NCI-H748 (cell line): ENCODE data around the gene APIP.

Experiments used
- DNase-seq: peaks from one replicate; lab custom pipeline; 2025; ENCODE audit not compliant: unreplicated experiment; lab: John Stamatoyannopoulos, UW

Gene APIP, protein sequence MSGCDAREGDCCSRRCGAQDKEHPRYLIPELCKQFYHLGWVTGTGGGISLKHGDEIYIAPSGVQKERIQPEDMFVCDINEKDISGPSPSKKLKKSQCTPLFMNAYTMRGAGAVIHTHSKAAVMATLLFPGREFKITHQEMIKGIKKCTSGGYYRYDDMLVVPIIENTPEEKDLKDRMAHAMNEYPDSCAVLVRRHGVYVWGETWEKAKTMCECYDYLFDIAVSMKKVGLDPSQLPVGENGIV

DNA sequence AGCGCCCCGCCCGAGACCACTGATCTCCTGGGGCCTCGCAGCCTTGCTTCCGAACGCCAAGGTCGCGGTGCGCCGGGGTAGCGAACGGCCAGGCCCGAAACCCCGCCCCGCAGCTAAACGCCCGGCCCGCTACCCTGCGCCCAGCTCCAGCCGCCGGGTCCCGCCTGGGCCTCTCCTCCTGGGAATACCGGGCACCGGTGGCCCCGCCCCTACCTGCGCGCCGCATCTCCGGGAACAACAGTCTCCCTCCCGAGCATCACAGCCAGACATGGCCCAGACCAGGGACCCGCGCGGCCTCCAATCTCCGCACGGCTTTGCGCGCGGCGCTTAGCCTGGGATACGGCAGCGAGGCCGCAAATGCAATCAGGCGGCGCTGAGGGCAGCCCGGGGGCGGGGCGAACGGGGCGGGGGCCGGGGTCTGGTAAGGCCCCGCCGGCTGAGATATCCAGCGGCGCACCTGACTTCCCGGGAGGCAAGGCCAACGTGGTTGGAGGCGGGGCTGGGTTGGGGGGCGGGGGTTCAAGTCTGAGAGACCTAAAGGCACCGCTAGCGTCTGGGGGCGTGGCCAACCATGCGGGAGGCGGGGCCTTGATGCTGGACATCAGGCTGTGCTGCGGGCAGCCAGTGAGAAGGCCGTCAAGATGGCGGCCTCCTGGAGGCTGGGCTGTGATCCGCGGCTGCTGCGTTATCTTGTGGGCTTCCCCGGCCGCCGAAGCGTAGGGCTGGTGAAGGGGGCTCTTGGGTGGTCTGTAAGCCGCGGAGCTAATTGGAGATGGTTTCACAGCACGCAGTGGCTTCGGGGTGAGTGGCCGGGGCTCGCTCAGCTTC is at the start of gene APIP, which contains the start of gene PDHX:
TSS of gene APIP (minus strand) at position 365 of the 828 bp plus-strand sequence. CDS start at position 270, 95 bp downstream.
TSS of gene PDHX (plus strand) at position 604 of the 828 bp plus-strand sequence. CDS start at position 642, 38 bp downstream.
- peak; percentile 99 for DNase-seq

DNA sequence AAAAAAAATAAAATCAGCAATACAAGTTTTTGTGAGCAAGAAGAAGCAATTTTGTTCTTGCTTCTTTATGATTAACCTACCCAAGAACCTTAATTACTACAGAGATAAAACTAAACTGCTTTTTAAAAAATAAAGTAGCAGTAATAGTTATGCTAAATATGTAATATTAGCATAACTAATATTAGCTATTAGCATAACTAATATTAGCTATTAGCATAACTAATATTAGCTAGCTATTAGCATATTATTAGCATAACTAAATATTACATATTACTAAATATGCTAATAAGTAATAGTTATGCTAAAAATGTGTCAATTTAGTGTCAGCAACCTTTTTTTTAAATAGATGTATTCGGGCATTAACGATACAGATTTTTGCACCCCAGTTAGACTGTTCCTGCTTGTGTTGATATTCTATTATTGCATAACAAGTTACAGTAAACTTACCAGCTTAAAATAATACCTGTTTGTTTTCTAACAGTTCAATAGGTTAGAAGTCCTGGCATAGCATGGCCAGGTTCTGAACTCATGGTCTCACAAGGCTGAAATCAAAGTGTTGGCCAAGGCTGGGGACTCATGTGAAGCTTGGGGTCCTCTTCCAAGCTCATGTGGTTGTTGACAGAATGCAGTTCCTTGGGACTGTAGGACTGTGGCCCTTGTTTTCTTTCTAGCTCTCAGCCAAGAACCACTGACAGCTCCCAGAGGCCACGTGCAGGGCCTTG is 48.6 kb upstream of the APIP start:
- no peak for DNase-seq

DNA sequence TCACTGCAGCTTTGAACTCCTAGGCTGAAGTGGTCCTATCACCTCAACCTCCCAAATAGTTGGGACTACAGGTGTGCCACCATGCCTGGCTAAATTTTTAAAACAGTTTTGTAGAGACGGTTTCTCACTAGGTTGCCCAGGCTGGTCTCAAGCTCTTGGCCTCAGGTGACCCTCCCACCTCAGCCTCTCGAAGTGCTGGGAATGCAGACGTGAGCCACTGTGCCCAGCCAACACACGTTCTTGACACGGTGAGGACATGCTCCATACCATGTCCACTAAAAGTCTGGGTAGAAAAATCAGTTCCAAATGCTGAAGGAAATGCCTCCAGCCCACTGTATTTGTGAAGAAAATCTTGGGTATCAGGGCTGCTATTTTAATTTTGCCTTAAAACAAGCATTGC is 47.2 kb upstream of the APIP start:
- DNase-seq = no peak

DNA sequence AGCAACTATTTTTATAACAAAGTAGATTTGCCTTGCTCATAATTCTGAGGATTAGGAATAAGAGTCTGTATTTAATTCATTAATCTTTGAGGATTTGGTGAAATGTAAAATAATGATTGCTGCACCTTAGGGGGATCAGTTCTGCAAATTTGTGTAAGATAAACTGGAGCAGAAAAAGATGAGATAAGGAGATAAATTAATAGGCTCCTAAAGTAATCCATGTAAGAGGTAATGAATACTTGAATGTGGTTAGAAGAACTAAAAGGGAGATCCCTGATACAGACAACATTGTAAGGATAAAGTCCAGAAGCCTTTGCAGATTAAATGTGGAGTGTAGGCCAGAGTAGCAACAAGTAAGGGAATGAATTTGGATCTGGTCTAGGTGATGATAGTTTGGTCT is 45.9 kb upstream of the APIP start:
- no peak for DNase-seq

DNA sequence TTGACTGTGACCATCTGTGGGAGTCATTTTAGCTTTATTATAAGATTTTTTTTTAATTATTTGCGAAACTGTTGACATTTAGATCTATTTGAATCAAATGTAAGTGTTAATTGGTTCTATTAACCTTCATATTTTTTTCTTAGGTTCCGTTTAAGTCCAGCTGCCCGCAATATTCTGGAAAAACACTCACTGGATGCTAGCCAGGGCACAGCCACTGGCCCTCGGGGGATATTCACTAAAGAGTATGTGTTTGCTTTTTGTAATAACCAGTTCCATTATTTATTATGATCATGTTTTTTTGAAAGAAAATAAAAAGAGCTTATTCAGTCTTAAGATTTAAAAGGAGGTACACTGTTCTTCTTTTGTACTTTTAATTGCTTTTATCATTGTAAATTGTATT is 44.1 kb upstream of the APIP start:
- peak; percentile 68 for DNase-seq

DNA sequence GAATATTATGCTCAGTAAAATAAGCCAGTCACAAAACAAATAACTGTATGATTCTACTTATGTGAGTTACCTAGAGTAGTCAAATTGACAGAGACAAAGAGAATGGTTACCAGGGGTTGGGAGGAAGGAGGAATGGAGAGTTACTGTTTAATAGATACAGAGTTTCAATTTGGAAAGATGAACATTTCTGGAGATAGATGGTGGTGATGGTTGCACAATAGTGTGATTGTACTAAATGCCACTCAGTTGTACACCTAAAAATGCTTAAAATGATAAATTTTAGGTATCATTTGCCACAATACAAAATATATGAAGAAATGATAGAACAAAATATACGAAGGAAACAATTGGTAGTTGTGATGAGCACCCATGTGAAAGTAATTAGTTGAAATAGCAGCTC is 43.6 kb upstream of the APIP start:
- peak; percentile 8 for DNase-seq

DNA sequence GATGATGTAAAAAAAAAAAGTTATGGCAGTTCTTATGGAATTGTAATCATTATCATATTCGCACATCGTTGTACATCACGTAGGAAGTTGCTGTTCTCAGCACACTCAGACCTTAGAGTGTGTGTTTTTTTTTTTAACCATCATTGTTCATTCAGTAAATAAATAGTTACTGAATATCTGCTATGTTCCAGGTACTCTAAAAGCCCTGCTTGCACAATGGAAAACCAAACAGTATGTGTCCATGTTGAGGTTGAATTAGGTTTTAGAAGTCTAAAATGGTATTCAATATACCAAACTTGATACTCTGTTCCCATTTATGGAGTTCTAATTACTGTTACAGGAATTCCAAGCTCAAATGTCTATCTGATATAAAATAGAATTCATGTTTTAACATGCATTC is 41.4 kb upstream of the APIP start:
- DNase-seq = no peak

DNA sequence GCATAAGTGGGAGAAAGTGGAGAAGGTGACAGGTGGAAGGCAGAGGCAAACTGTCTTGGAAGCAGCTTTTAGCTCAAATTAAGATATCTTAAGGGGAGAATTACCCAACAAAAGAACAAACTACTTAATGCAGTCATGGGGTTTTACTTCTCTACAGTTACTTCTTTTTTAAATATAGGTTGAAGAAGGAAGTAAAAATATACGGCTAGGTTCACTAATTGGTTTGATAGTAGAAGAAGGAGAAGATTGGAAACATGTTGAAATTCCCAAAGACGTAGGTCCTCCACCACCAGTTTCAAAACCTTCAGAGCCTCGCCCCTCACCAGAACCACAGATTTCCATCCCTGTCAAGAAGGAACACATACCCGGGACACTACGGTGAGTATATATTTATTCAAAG is 41.0 kb upstream of the APIP start:
- no peak for DNase-seq

DNA sequence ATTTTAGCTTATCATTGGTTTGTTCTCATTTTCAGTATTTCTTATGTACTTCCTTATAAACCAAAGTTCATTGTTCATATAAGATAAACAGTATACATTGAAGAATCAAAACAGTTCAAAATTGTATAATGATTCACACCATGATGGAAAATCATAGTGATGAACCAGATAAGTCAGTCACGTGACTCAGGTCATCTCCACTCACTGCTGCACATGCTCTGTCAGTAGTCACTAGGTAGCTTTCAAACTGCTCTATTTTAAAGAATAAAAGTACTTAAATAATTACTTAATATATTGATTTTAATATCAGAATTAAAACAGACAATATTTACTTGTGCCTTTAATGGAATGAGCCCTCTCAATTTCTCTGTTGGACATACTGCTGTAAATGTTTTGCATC is 37.8 kb upstream of the APIP start:
- no peak for DNase-seq

DNA sequence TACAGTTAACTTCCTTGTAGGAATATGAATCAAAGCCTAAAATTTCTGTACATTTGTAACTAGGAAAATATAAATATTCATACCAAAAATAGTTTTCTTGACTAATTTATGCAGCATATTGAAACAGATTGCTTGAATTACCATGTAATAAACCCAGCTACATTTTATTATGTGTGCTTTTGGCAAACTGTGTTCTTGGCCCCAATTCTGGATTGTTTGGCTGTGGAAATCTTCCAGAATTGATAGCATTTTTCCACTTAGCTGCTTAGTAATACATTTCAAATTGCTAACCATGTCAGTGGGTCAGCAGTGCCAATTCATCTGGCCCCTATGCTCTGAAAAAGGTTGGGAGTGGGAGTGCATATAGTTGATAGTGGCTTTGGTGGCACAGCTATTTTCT is 32.5 kb upstream of the APIP start:
- DNase-seq = no peak

- no peak for DNase-seq
These were observed 28.5 kb upstream of the APIP start for GRCh38 chr11:34944692-34945091.

DNA sequence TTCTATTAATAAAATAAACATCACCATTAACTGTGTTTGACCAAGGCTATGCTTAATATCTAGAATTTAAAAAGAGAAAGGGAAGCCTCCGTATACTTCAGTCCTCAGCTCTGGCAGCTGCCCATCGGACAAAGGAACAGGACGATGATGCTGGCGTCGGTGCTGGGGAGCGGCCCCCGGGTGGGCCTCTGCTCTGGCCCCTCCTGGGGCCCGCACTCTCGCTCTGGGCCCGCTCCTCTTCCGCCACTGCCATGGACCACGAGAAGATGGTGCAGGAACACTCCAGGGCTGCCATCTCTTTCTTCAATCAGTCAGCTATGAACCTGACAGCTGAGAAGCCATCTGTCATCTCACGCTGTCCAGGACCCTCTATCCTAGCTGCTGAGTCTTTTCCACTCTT is 25.5 kb upstream of the APIP start:
- DNase-seq = no peak

DNA sequence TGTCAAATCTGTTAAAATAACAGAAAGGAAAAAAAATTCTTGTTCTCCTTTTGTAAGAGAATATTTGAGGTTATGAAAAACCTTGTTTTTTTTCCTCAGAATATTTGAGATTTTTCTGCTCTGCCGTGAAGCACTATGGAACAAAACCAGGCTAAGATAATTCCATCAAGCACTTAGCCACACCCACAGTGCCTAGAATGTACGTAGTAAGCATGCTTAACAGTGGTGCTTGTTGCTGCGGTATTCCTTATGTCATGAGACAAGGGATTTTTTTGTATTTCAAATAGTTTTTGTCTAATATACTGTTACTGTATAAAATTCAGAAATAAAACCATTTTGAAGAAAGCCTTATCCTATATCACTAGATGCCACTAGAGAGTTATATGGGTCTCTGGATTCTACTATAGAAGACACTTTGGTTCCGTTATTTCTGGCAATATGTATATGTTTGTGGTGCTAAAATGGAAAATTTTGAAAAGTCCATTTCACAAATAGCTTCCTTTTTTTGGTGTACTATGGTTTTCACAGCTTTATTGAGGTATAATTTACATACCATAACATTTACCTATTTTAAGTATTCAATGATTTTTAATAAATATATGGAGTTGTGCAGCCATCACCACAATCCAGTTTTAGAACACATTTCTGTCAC is 24.0 kb upstream of the APIP start:
- DNase-seq = no peak

DNA sequence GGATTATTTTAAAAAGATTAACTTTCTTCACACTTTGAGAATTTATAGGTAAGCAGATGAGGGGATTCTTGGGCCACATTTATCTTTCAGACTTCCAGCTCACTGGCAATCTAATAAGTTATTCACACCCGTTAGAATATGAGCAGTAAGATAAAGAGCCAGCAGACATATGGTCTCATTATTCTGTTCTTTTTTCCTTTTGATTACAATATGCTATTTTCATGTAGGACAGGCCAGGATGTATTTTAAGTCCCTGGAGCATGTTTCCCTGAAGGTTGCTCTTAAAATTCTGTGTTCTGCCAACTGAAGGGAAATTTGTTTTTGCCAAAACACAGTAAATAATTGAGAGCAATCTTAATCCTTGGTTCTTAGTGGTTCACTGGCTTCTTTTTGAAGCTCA is 22.4 kb upstream of the APIP start:
- DNase-seq = no peak

DNA sequence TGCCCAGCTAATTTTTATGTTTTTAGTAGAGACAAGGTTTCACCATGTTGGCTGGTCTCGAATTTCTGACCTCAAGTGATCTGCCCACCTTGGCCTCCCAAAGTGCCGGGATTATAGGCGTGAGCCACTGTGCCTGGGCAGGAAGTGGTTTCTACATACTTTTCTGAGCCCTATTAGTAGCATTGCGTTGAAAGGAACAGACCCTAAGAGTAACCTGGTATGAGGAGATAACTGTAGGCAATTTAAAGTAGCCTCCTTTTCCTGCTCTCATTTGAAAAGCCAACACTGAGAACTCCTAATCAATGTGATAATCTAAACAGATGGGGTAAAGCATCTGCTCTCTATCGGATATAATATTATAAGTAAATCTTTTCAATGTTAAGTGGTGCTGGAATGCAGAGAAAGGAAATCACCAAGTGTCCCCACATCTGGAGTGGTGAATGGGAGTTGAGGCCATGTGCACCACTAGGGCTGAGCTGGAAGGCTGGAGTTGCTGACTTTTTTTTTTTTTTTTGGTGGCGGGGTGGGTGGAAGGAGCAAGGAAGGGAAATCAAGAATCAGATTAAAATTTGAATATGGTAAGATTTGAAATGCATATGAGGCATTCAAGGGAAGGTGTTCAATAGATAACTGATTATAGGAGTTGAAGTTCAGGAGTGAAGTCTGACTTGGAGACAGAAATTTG is 20.9 kb upstream of the APIP start:
- no peak for DNase-seq

DNA sequence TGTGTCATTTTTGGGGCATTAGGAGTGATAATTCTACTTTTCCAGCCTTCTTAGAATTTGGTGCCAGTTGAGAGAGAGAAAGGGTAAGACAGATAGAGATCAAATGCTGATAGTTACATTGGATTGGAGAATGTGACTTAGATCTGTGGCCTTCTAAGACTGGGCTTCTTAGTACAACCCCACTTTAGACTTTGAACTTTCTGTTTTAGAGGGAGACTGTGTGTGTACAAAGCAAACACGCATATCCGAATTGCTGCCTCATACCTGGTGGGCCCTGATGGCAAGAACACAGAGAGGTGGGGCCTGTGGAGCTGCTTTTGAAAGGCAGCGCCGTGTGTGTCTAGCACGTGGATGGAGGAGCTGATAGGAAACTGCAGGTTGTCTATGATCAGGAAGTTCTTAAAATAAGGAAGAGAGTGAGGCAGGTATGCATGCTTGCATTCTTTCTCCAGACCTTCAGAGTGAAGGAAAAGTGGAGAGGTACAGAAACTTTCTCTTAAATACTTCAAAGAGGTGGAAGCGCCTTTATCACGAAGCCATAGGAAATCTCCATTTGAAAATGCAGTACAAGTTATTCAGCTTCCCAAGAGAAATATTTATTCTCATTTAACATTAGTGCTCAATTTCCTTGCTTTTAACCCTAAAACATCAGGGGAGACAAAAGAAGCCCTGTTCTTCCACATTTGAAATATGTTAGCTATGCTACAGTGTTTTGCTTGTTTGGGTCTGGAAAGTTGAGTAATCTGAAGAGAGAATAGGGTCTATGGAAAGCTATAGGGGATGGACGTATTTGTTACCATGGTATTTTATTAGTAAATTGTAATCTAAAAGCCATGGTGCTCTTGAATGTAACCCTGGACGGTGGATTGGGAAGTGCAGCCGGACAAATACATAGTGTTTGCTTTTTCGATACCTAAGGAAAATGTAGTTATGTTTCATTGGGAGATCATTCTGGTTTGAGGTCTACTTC is 13.9 kb upstream of the APIP start:
- DNase-seq = no peak

DNA sequence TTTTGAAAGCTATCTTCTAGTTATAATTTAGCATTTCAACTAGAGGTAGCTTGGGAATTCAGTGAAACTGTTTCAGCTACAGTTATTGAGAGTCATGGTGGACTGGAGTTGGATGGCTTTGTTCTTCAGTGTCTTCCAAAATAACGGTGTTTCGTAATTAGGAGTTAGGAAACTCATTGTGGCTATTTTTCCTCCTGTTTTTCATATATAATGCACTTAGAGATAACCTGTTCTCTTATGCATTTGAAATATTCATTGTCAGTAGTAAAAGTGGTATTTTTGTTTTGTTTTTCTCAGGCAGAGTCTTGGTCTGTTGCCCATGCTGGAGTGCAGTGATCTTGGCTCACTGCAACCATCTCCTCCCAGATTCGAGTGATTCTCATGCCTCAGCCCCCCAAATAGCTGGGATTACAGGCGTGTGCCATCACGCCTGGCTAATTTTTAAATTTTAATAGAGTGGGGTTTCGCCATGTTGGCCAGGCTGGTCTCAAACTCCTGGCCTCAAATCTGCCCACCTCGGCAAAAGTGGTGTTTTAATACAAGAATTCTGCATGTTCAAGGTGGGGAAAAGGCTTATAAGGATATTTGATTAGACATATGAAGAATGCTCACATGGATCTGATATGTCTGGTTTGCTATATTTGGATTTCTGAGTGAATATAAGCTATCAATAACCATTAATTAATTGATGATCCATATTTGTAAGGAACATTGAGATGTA is 12.9 kb upstream of the APIP start:
- DNase-seq = no peak

- no peak for DNase-seq
These were observed 12.2 kb upstream of the APIP start for GRCh38 chr11:34928268-34928959.

DNA sequence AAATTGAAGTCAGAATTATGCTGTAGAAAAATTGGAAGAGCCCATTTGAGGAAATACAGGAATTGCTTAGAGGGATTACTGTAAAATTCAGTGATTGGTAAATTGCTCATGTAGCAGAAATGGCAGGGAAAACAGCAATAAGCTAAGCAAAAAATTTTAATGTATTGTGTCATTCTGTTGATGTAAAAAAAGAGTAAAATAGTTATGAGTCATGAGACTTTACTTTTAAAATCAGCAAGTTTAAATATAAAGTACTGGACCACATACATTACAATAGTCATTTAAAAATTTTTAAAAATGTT is 10.6 kb upstream of the APIP start:
- DNase-seq = no peak
